AG08395 (cell line): Measurements from ENCODE around the gene TRIOBP.

Experiments used
- DNase-seq: peaks from one replicate; pipeline ENCODE4 v3.0.0; 2012; ENCODE audit warnings: mixed read lengths, low spot score

Gene TRIOBP

DNA sequence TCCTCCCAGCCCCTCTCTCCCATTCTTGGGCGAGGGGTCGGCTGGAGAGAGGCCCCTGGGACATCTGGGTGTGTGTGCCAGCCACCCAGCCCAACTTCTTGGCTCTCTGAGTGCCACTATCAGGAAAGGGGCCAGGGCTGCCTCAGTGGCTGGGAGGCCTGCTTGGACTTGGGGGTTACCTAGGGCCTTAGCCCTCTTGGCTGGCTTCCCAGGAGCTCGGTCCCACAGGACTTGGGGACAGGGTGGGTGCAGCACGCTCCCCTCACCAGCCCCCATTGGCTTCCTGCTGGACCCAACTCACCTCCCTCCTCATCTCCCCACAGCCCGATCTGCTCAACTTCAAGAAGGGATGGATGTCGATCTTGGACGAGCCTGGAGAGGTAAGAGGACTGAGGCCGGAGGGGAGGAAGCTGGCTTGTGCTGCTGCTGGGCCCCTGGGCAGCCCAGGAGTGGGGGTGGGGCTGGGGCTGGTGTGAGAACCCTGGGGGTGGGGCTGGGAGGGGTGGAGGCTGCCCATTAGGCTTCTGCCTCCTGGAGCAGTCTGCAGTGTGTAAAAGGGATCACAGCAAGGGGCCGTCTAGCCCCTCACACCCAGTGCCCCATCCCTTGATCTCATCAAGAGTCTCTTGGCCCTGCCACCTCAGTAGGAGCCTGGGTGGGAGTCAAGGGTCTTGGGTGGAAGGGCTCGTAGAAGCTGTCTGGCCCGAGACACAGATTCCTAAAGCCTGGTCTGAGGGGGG is 54.8 kb downstream of the TRIOBP start:
- no peak for DNase-seq

DNA sequence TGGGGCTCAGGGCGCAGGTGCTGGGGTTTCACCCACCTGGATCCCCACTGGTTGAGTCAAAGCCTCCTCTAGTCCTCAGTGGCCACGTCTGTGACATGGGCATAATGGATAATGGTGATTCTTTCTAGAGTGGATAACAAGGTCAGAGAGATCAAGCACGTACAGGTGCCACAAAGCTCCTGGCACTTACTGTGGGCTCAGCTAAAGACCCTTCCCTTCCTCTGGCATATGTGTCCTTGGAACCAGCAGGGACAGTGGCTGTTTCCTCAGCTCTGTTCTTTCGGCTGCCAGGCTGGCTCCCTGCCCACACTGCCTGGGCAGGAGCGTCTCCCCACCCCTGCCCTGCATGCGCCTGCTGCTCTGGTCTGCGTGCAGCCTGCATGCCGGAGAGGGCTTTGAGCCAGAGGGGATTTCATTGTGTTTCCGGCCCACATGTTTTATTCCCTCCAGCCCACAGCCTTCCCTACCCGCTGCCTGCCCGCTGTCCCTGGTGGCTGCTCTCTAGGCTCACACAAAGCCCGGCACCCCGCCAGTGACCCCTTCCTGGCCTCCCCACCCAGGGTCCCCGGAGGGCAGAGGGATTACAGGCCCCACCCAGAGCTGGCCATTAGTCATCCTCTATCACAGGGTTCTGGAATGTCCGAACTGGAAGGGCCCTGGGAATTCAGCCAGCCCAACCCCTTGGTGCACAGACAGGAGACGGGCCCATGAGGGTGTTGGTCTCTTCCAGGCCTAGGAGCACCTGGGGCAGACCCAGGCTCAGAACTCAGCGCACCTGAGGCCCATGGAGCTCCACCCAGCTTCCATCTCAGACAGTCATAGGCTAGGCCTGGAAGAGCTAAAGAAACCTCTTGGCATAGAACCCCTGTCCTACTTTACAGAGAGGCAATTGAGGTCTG is 55.6 kb downstream of the TRIOBP start:
- DNase-seq, result peak; percentile 95

- no peak for DNase-seq
Measured at GRCh38 chr22:37753746-37754145, 56.9 kb downstream of the TRIOBP start.

- DNase-seq, result no peak
Measured at GRCh38 chr22:37757663-37758062, 60.8 kb downstream of the TRIOBP start.

- no peak for DNase-seq
Measured at GRCh38 chr22:37758694-37759093, 61.8 kb downstream of the TRIOBP start.

GRCh38 chr22:37759281-37759680 is 62.4 kb downstream of the TRIOBP start:
- no peak for DNase-seq

DNA sequence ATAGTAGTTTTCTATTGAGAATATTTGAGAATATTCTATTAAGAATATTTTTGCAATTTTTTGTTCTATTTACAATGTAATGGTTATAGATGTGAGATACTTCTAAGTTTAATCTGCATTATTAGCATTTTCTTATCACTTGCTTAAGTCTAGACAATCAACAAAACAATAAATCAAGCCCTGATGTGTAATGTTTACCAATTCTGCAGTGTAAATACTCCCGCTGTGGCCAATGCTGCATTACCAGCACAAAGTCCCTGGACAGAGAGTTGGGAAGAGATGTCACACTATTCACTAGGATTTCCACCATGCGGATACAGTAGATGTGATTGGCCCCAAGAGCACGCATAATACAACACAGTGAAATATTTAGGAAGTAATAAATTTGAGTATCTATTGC is 63.3 kb downstream of the TRIOBP start:
- no peak for DNase-seq

GRCh38 chr22:37762389-37762836 is 65.6 kb downstream of the TRIOBP start:
- no peak for DNase-seq

- DNase-seq, result no peak
Measured at GRCh38 chr22:37763012-37763411, 66.2 kb downstream of the TRIOBP start.

- no peak for DNase-seq
Measured at GRCh38 chr22:37763652-37764051, 66.8 kb downstream of the TRIOBP start.

DNA sequence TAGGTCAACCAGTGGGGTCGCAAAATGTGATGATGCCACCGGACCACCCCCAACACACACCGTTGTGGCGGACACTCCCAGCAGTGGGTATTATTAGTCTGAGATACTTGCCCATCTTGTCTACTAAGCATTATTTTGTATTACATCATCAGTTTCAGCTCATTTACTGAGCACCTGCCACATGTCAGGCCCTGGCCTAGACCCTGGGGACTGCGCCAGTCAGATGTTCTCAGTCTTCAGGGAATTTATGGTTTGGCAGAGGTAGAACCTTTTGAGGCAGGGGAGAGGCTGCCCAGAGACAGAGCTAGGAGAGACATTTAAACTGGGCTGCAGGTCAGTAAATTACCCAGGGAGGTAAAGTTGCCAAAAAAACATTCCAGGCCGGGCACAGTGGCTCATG is 67.8 kb downstream of the TRIOBP start:
- DNase-seq, result no peak

DNA sequence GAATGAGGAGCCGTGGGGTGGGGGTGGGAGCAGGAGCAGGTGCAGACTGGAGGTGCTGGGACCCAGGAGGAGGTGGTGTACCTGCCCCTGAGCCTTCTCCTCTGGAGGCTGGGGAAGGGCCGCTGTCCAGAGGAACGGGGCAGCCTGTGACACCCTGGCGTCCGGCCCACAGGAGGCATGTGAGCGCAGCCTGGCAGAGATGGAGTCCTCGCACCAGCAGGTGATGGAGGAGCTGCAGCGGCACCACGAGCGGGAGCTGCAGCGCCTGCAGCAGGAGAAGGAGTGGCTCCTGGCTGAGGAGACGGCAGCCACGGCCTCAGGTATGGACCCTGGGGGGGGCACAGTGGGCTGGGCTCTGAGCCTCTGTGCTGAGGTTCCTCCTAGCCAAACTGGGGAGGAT is 68.7 kb downstream of the TRIOBP start:
- no peak for DNase-seq

DNA sequence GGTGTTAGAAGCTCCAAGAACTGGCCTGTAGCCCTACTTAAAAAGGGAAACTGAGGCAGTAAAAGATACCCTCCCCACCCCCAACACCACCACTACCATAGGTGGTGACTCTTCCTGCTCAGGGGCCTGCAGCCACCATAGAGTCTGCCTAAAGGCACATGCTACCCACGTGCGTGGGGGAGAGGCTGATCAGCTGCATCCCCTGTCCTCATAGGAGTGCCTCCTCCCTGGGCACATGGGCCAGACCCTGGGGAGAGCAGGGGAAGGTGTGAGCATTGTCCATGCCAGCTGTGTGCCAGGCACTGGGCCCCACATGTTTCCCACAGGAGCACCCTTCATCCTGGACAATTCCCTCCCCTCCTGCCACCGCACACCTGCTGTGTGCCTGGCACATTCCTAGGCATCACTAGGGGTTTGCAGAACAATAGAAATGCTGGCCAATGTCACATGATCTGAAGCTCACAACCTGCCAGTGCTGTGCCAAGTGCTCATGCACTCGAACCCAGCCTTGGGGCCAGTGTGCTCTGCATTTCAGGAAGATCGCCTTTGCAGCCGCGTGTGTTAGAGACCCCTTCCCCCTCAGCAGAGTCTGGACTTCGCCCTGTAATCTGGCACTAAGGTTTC is 69.2 kb downstream of the TRIOBP start:
- no peak for DNase-seq

DNA sequence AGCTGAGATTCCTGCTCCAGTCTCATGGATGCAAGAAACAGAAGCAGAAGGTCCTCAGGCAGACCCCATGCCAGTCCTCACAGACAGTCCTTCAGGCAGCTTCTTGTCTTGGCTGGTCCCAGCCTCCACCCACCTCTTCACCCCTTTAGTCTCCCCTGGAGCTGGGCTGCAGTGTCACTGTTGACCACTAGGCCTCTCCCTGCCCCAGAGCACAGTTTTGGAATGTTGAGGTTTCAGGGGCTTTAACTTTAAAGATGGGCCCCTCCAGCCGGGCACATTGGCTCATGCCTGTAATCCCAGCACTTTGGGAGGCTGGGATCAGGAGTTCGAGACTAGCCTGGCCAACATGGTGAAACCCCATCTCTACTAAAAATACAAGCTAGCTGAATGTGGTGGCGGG is 71.4 kb downstream of the TRIOBP start:
- DNase-seq, result no peak

- DNase-seq, result no peak
Measured at GRCh38 chr22:37769056-37769455, 72.2 kb downstream of the TRIOBP start.

- no peak for DNase-seq
Measured at GRCh38 chr22:37771081-37771480, 74.2 kb downstream of the TRIOBP start.

DNA sequence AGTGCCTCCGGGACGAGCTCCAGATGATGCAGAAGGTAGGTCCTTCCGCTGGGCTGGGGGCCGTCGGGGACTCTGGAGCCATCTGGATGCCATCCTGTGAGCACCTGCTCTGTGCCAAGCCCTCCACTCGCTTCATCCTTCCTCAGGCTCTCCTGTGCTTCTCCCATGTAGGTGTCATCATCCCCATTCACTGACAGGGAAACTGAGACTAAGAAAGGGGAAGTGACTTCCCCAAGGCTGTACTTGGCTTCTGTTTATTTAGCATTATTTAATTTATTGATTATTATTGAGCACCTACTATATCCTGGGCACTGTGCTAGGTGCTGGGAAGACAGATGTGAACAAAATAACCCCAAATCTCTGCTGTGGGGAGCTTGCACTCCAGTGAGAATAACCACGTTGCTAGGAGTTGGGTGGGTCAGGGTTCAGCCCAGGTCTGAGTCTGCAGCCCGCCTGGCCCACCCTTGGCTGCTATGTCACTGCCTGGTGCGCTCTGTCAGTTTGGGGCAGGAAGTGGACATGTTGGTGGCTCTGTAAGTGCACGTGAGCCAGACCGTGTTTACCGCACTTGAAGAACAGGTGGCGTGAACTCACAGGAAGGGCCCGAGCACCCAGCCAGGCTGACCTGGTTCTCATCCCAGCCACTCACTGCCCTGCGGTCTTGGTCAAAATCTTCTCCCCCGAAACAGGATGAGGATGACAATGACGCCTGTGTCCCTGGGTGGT is 75.0 kb downstream of the TRIOBP start:
- DNase-seq, result no peak

DNA sequence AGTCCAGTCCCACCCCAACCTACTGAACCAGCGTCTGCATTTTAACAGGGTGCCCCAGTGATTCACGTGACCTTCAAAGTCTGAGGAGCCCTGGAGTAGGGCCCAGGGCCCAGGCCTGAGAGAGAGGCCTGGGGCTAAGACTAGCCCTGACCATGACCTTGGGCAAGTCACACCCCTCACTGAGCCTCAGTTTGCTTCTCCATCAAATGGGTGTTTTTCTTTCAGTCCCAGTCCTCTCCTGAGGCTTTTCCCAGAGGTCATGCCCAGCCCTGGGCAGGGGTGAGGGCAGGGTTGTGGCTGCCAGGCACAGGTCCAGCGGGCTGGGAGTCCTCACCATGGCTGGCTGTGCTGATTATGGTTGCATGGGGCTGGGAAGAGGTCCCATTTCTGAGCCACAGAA is 77.9 kb downstream of the TRIOBP start:
- no peak for DNase-seq

DNA sequence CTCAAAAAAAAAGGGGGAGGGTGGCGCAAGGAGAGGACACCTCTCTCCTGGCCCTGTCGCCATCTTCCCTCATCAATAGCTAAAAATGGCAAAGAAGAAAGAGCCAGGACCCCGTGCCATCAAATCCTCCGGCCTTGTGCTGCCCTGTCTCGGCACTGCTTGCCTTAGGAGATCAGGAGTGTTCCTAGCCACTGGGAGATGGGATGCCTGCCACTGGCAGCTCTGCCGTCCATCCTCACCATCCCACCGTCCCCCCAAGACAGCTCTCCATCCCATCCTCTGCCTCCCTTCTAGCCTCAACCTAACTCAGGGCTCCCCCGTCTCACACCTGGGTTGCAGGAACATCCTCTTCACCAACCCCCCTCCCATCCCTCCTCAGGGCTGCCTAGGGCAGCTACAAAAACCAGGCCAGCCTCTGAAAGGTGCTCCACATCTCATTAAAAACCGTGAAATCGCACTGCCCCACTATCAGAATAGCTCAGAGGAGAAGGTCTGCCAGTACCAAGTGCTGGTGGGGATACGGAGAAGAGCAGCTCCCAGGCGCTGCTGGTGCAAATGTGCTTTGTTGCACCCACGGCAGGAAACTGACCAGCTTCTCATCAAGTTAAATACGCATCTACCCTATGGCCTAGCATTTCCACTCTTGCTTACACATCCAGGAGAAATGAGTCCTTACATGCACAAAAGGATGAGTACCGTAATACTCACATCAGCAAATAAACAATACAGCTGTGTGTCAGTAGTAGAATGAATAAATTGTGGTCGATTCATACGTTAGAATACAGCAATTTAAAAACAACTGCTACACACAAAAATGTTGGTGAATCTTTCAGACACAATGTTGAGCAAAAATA is 79.2 kb downstream of the TRIOBP start:
- DNase-seq, result peak; percentile 43

DNA sequence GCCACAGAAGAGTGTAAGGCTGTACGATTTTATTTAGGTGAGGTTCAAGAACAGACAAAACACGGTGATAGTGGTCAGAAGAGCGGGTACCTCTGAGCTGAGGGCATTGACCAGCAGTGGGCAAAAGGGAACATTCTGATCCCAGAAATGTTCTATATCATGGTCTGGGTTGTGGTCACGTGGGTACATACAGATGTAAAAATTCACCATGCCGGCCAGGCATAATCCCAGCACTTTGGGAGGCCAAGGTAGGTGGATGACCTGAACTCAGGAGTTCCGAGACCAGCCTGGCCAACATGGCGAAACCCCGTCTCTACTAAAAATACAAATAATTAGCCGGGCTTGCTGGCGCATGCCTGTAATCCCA is 79.8 kb downstream of the TRIOBP start:
- no peak for DNase-seq

DNA sequence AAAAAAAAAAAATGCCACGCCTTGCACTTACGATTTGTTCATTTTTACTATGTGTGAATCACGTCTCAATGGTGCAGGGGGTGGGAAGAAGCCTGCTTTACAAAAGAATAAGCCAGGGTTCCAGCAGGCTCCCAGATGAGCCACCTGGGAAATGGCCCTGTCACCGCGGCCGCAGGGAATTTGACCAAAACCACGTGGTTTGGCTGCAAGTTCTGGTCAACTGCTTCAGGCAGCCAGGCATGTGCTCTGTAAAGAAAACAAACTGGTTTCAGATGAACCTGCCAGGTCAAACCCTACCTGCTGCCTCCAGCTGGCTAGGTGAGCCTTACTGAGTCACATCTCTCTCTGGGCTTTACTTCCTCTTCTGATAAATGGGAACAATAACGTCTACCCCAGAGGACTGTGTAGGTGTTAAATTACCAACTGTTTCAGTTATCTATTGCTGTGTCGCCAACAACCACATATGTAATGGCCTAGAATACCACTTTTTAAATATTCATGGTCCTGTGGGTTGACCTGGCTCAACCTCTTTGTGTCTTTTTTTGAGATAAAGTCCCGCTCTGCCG is 80.4 kb downstream of the TRIOBP start:
- peak; percentile 85 for DNase-seq
